Myocyte (in vitro differentiated cells): ENCODE measurements around the gene ARPC3. TPM values are rescaled to one million over a fixed set of nuclear protein-coding genes. Genes with fewer than 3 reads are reported as not detected.
"Not testable (repeated sequence)": the region's sequence is repeated elsewhere in the genome, so short reads cannot be mapped to it uniquely, and the experiment has no call there.

Experiments
- DNase-seq: peaks from one replicate; pipeline ENCODE4 v3.0.0-alpha.2; 2012; ENCODE audit warnings: low read depth
- total RNA-seq: library from RNA; depleted of rRNA; stranded (reverse); fragments of >200 nt; gene quantifications from 2 replicates; pipeline ENCODE4 v1.2.3, GENCODE V29; 2014

ARPC3 gene
- total RNA-seq, 1 donor from 2014 or later = 371 TPM

GRCh38 chr12:110420644-110421043 is 29.5 kb downstream of the ARPC3 start:
- not testable (repeated sequence) for DNase-seq

GRCh38 chr12:110417113-110417512 is 33.0 kb downstream of the ARPC3 start:
- not testable (repeated sequence) for DNase-seq

- DNase-seq = peak; percentile 37
Measured at GRCh38 chr12:110410086-110410485, 40.1 kb downstream of the ARPC3 start.

GRCh38 chr12:110405126-110405662 is 44.9 kb downstream of the ARPC3 start:
- not testable (repeated sequence) for DNase-seq

- peak; percentile 80 for DNase-seq
Measured at GRCh38 chr12:110403976-110404682, 46.0 kb downstream of the ARPC3 start.

GRCh38 chr12:110403146-110403975 is 46.8 kb downstream of the ARPC3 start, which contains the start of gene ANAPC7:
Gene ANAPC7, minus strand, starts transcription at chr12:110403708. Its CDS starts 81 bp downstream, at chr12:110403627.
- DNase-seq = peak; percentile 93

Other genes with a start within 250 kb of the ARPC3 start
- gene ATP2A2, start 169.1 kb downstream of the ARPC3 start, total RNA-seq = 438 and 959 TPM in 2 replicates
- gene ANAPC7, start 46.6 kb downstream of the ARPC3 start, total RNA-seq = 72.2 and 81.3 TPM in 2 replicates
- 22.2 and 24.9 TPM in 2 replicates for gene GPN3, start 17.9 kb upstream of the ARPC3 start, total RNA-seq
- 32.7 and 40.7 TPM in 2 replicates for gene FAM216A, start 18.5 kb upstream of the ARPC3 start, total RNA-seq
- gene VPS29, start 51.8 kb upstream of the ARPC3 start, total RNA-seq = 59.9 and 64.8 TPM in 2 replicates
- 1.1 and 3.6 TPM in 2 replicates for gene RAD9B, start 52.0 kb upstream of the ARPC3 start, total RNA-seq
- gene PPTC7, start 133.0 kb upstream of the ARPC3 start, total RNA-seq = 10.3 and 15.9 TPM in 2 replicates
- gene TCTN1, start 163.8 kb upstream of the ARPC3 start, total RNA-seq = 34.6 and 48.4 TPM in 2 replicates
- gene HVCN1, start 238.8 kb upstream of the ARPC3 start, total RNA-seq = 3.2 and 3.9 TPM in 2 replicates